Activated CD4-positive, alpha-beta T cell treated with anti-CD3 and anti-CD28 coated beads, Interleukin-2, amount 10 ng/mL, durations not matched to agents 24 days and 14 days (primary cell): ENCODE results near the gene ACP4. TPM values are rescaled to one million over a fixed set of nuclear protein-coding genes. Genes with fewer than 3 reads are reported as not detected.

Experiments
- DNase-seq: peaks from one replicate; pipeline ENCODE4 v3.0.0; 2022
- H3K27ac Mint-ChIP-seq: one replicate; pipeline ENCODE4 v1.8.0; 2022; ENCODE audit warnings: mild to moderate bottlenecking, mixed read lengths
- H3K27me3 Mint-ChIP-seq: one replicate; pipeline ENCODE4 v1.8.0; 2022; ENCODE audit warnings: mixed read lengths
- H3K36me3 Mint-ChIP-seq: one replicate; pipeline ENCODE4 v1.8.0; 2022; ENCODE audit warnings: low read depth, mild to moderate bottlenecking, mixed read lengths
- H3K4me1 Mint-ChIP-seq: one replicate; pipeline ENCODE4 v1.8.0; 2021; ENCODE audit warnings: mixed read lengths
- H3K4me3 Mint-ChIP-seq: one replicate; pipeline ENCODE4 v1.8.0; 2022; ENCODE audit warnings: mild to moderate bottlenecking, moderate library complexity, mixed read lengths
- H3K9me3 Mint-ChIP-seq: one replicate; pipeline ENCODE4 v1.8.0; 2021; ENCODE audit warnings: mixed read lengths
- intact Hi-C: fragments of 100-400 bp; cut with micrococcal nuclease; formaldehyde crosslinking; loops from one replicate; pipeline ENCODE4 v1.15.1; 2023
- total RNA-seq: library from RNA; stranded (reverse); gene quantifications from 2 replicates; pipeline ENCODE4 v1.2.3, GENCODE V29; 2022

ACP4 gene
- total RNA-seq, 1 donor from 2014 or later = not detected

GRCh38 chr19:50843205-50843604 lies 53.0 kb downstream of the ACP4 start:
- Mint-ChIP-seq H3K4me1 (peaks cover 2% of the 10 kb centered on the region), H3K27me3 (peaks cover 14% of the 10 kb centered on the region), H3K36me3 (no peaks in the 10 kb centered on the region), H3K9me3 (no peaks in the 10 kb centered on the region), H3K4me3 (no peak overlapping the region), H3K27ac (no peak overlapping the region)
- intact Hi-C loops = no loop called here
- no peak for DNase-seq

DNA sequence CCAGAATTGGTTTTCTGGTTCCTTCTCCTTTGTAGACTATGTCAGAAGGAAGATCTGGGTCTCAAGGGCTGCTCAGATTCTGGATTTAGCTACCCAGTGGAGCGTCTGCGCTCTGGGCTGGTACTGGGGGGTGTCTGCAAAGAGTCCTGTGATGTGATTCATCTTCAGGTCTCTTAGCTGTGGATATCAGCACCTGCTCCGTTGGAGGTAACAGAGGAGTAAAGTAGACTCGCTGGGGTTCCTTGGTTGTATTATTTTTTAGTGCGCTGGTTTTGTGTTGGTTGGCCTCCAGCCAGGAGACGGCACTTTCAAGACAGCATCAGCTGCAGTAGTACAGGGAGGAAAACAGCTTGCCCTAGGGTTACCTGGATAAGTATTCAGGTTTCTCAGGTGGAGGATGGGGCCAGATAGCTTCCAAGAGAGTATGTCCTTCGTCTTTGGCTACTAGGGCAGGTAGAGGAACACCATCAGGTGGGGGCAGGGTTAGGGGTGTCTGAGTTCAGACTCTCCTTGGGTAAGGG lies 53.5 kb downstream of the ACP4 start:
- H3K27ac Mint-ChIP-seq = no peak overlapping the region
- intact Hi-C loops = no loop called here
- no peaks in the 10 kb centered on the region for H3K36me3 Mint-ChIP-seq
- H3K4me1 Mint-ChIP-seq = no peaks in the 10 kb centered on the region
- H3K27me3 Mint-ChIP-seq = peaks cover 12% of the 10 kb centered on the region
- DNase-seq = no peak
- no peaks in the 10 kb centered on the region for H3K9me3 Mint-ChIP-seq
- no peak overlapping the region for H3K4me3 Mint-ChIP-seq

GRCh38 chr19:50844296-50844935 lies 54.2 kb downstream of the ACP4 start:
- Mint-ChIP-seq H3K9me3 (no peaks in the 10 kb centered on the region), H3K4me1 (no peaks in the 10 kb centered on the region), H3K27ac (no peak overlapping the region), H3K27me3 (peaks cover 12% of the 10 kb centered on the region), H3K4me3 (no peak overlapping the region), H3K36me3 (no peaks in the 10 kb centered on the region)
- intact Hi-C loops = no loop called here
- DNase-seq = no peak

Other genes starting within 250 kb of the ACP4 start
- 0.12 TPM in 1 of 2 replicates, not detected in the other for gene LRRC4B, start 222.0 kb upstream of the ACP4 start, total RNA-seq
- not detected in 2 replicates for gene SYT3, start 150.5 kb upstream of the ACP4 start, total RNA-seq
- 0.98 TPM in 1 of 2 replicates, not detected in the other for gene C19orf81, start 141.0 kb upstream of the ACP4 start, total RNA-seq
- not detected in 2 replicates for gene SHANK1, start 70.6 kb upstream of the ACP4 start, total RNA-seq
- gene CLEC11A, start 67.1 kb upstream of the ACP4 start, total RNA-seq = 0.89 and 1.3 TPM in 2 replicates
- gene GPR32, start 20.0 kb upstream of the ACP4 start, total RNA-seq = not detected in 2 replicates
- 3.0 TPM in 2 replicates for gene KLK1, start 33.4 kb downstream of the ACP4 start, total RNA-seq
- not detected in 2 replicates for gene KLK15, start 43.2 kb downstream of the ACP4 start, total RNA-seq
- gene KLK3, start 64.5 kb downstream of the ACP4 start, total RNA-seq = not detected in 2 replicates
- gene KLK2, start 83.0 kb downstream of the ACP4 start, total RNA-seq = 0.33 and 0.75 TPM in 2 replicates
- not detected in 2 replicates for gene KLK4, start 121.0 kb downstream of the ACP4 start, total RNA-seq
- not detected in 2 replicates for gene KLK5, start 162.6 kb downstream of the ACP4 start, total RNA-seq
- gene KLK6, start 179.2 kb downstream of the ACP4 start, total RNA-seq = not detected in 2 replicates
- gene KLK7, start 193.5 kb downstream of the ACP4 start, total RNA-seq = not detected in 2 replicates
- not detected in 2 replicates for gene KLK8, start 211.2 kb downstream of the ACP4 start, total RNA-seq
- not detected in 2 replicates for gene KLK10, start 229.3 kb downstream of the ACP4 start, total RNA-seq
- not detected in 2 replicates for gene KLK11, start 236.2 kb downstream of the ACP4 start, total RNA-seq
- gene KLK12, start 244.6 kb downstream of the ACP4 start, total RNA-seq = not detected in 2 replicates